IMR-90 (cell line): ENCODE data around the gene EZR. TPM values are rescaled to one million over a fixed set of nuclear protein-coding genes. Genes with fewer than 3 reads are reported as not detected.

Experiments used
- ATAC-seq: fragments of 200-7000 bp; cut with Tn5 transposase; 2 replicates; pipeline ENCODE4 v1.9.1; 2020; ENCODE audit warnings: low read depth, mild to moderate bottlenecking, moderate library complexity
- BruUV-seq: library from RNA; stranded (reverse); fragments of 400-500 nt; replicated peaks from 2 replicates; lab custom pipeline; 2021; lab: Mats Ljungman, UMichigan
- CTCF ChIA-PET: fragments of 300-600 bp; formaldehyde crosslinking; extraction: SDS; loops from one replicate; lab custom pipeline; 2021; ENCODE audit warnings: antibody characterized with exemption; lab: Yijun Ruan, JAX
- POLR2A ChIA-PET: fragments of 300-600 bp; sonication (Branson Sonifier 250); formaldehyde crosslinking; loops from one replicate; lab custom pipeline; 2022; ENCODE audit warnings: antibody characterized with exemption; ENCODE audit not compliant: unreplicated experiment; lab: Charles Lee
- DNase-seq: peaks from one replicate; pipeline ENCODE4 v3.0.0; 2013
- H2AFZ ChIP-seq: replicated peaks from 2 replicates; pipeline ENCODE3; 2013; ENCODE audit warnings: low read length, mild to moderate bottlenecking; ENCODE audit not compliant: poor library complexity
- H2AK5ac ChIP-seq: 2 replicates; pipeline ENCODE4 v1.6.1; 2013; ENCODE audit warnings: low read depth, low read length, inconsistent platforms
- H2AK9ac ChIP-seq: replicated peaks from 2 replicates; pipeline ENCODE3; 2013; ENCODE audit warnings: mild to moderate bottlenecking, low read depth, low read length, moderate library complexity; ENCODE audit not compliant: poor library complexity
- H2BK120ac ChIP-seq: 2 replicates; pipeline ENCODE4 v1.6.1; 2013; ENCODE audit warnings: low read depth, low read length, inconsistent platforms
- H2BK15ac ChIP-seq: 3 replicates; pipeline ENCODE4 v1.6.1; 2013; ENCODE audit warnings: low read depth, low read length, inconsistent platforms
- H2BK20ac ChIP-seq: 2 replicates; pipeline ENCODE4 v1.6.1; 2013; ENCODE audit warnings: low read depth, mild to moderate bottlenecking, inconsistent platforms, low read length, moderate library complexity
- H2BK5ac ChIP-seq: 2 replicates; pipeline ENCODE4 v1.6.1; 2013; ENCODE audit warnings: mild to moderate bottlenecking, low read depth, low read length, inconsistent platforms; ENCODE audit not compliant: poor library complexity, severe bottlenecking
- H3K14ac ChIP-seq: replicated peaks from 2 replicates; pipeline ENCODE4 v1.6.1; 2013; ENCODE audit warnings: low read depth, low read length, inconsistent platforms
- H3K18ac ChIP-seq: 2 replicates; pipeline ENCODE4 v1.6.1; 2013; ENCODE audit warnings: low read depth, low read length, control low read depth
- H3K23ac ChIP-seq: 2 replicates; pipeline ENCODE4 v1.6.1; 2013; ENCODE audit warnings: low read depth, low read length, inconsistent platforms
- H3K27ac ChIP-seq: 2 replicates; pipeline ENCODE4 v1.5.1; 2013; ENCODE audit warnings: mild to moderate bottlenecking, control low read depth, low read length; ENCODE audit not compliant: insufficient read depth
- H3K27me3 ChIP-seq: 2 replicates; pipeline ENCODE4 v1.6.1; 2013; ENCODE audit warnings: low read length; ENCODE audit not compliant: control insufficient read depth, insufficient read depth
- H3K36me3 ChIP-seq: 2 replicates; pipeline ENCODE4 v1.6.1; 2013; ENCODE audit warnings: low read length, mixed read lengths; ENCODE audit not compliant: control insufficient read depth, insufficient read depth
- H3K4ac ChIP-seq: 2 replicates; pipeline ENCODE4 v1.6.1; 2013; ENCODE audit warnings: low read depth, low read length, inconsistent platforms
- H3K4me1 ChIP-seq: 2 replicates; pipeline ENCODE4 v1.6.1; 2013; ENCODE audit warnings: low read length, mixed read lengths; ENCODE audit not compliant: control insufficient read depth, insufficient read depth
- H3K4me2 ChIP-seq: 2 replicates; pipeline ENCODE4 v1.6.1; 2013; ENCODE audit warnings: low read depth, mild to moderate bottlenecking, control low read depth, low read length, moderate library complexity
- H3K4me3 ChIP-seq: 2 replicates; pipeline ENCODE4 v1.5.1; 2013; ENCODE audit warnings: low read depth, mild to moderate bottlenecking, control low read depth, low read length, moderate library complexity; ENCODE audit not compliant: insufficient read depth
- H3K56ac ChIP-seq: 2 replicates; pipeline ENCODE4 v1.6.1; 2013; ENCODE audit warnings: low read length, inconsistent platforms; ENCODE audit not compliant: insufficient read depth; ENCODE audit errors: extremely low read depth
- H3K79me1 ChIP-seq, 2 experiments: 2 replicates each; pipeline ENCODE4 v1.6.1; 2013; ENCODE audit warnings: low read length in 2 of 2, inconsistent platforms in 1 of 2, low read depth in 1 of 2
- H3K9ac ChIP-seq: 2 replicates; pipeline ENCODE4 v1.6.1; 2013; ENCODE audit warnings: low read depth, low read length, control low read depth
- H3K9me1 ChIP-seq: 2 replicates; pipeline ENCODE4 v1.6.1; 2013; ENCODE audit warnings: low read length, inconsistent platforms; ENCODE audit not compliant: insufficient read depth
- H3K9me3 ChIP-seq: 2 replicates; pipeline ENCODE4 v1.6.1; 2013; ENCODE audit warnings: low read length; ENCODE audit not compliant: control insufficient read depth, insufficient read depth
- H4K20me1 ChIP-seq: 2 replicates; pipeline ENCODE4 v1.6.1; 2013; ENCODE audit warnings: low read length, inconsistent platforms; ENCODE audit not compliant: insufficient read depth
- H4K5ac ChIP-seq: 2 replicates; pipeline ENCODE4 v1.6.1; 2013; ENCODE audit warnings: mild to moderate bottlenecking, low read depth, low read length, control low read depth
- H4K8ac ChIP-seq, 2 experiments: 2 replicates each; pipeline ENCODE4 v1.6.1; 2013; ENCODE audit warnings: low read depth in 2 of 2, low read length in 2 of 2, control low read depth in 1 of 2, inconsistent platforms in 1 of 2
- H4K91ac ChIP-seq: 2 replicates; pipeline ENCODE4 v1.6.1; 2013; ENCODE audit warnings: low read depth, low read length, inconsistent platforms; ENCODE audit not compliant: insufficient read depth
- BHLHE40 ChIP-seq: fragments of 150-350 bp; IDR thresholded peaks from 2 replicates; pipeline ENCODE4 v1.6.1; 2016; ENCODE audit warnings: mild to moderate bottlenecking, low read depth, low read length
- CHD1 ChIP-seq: IDR thresholded peaks from 2 replicates; pipeline ENCODE4 v1.6.1; 2012; ENCODE audit warnings: low read depth, low read length, improper control_type of control experiment
- ELK1 ChIP-seq: fragments of 150-350 bp; IDR thresholded peaks from 2 replicates; pipeline ENCODE4 v1.6.1; 2016; ENCODE audit warnings: low read depth, mild to moderate bottlenecking, low read length, moderate library complexity, borderline replicate concordance
- FOS ChIP-seq: fragments of 150-350 bp; IDR thresholded peaks from 2 replicates; pipeline ENCODE4 v1.6.1; 2016; ENCODE audit warnings: low read depth, low read length
- MAZ ChIP-seq: IDR thresholded peaks from 2 replicates; pipeline ENCODE4 v1.6.1; 2012; ENCODE audit warnings: low read depth, mild to moderate bottlenecking, low read length, improper control_type of control experiment, moderate library complexity, borderline replicate concordance
- MXI1 ChIP-seq: IDR thresholded peaks from 2 replicates; pipeline ENCODE4 v1.6.1; 2012; ENCODE audit warnings: low read depth, mild to moderate bottlenecking, low read length, moderate library complexity, borderline replicate concordance
- POLR2A ChIP-seq: IDR thresholded peaks from 2 replicates; pipeline ENCODE4 v1.6.1; 2012; ENCODE audit warnings: mild to moderate bottlenecking, low read depth, low read length
- RAD21 ChIP-seq: IDR thresholded peaks from 2 replicates; pipeline ENCODE4 v1.6.1; 2012; ENCODE audit warnings: low read length, improper control_type of control experiment
- RCOR1 ChIP-seq: IDR thresholded peaks from 2 replicates; pipeline ENCODE4 v1.6.1; 2012; ENCODE audit warnings: mild to moderate bottlenecking, low read length, improper control_type of control experiment; ENCODE audit not compliant: insufficient replicate concordance
- RFX5 ChIP-seq: IDR thresholded peaks from 2 replicates; pipeline ENCODE4 v1.8.0; 2012; ENCODE audit warnings: low read depth, mild to moderate bottlenecking, low read length, moderate library complexity
- SMC3 ChIP-seq: fragments of 150-350 bp; IDR thresholded peaks from 2 replicates; pipeline ENCODE4 v1.6.1; 2016; ENCODE audit warnings: low read depth, mild to moderate bottlenecking, antibody characterized with exemption, low read length, moderate library complexity
- USF2 ChIP-seq: fragments of 150-350 bp; IDR thresholded peaks from 2 replicates; pipeline ENCODE4 v1.6.1; 2017; ENCODE audit warnings: mild to moderate bottlenecking, antibody characterized with exemption, low read length, low read depth
- WGBS, 2 experiments: methylation state at CpG; one replicate each; pipeline versions ENCODE4 v1.1.5 to v1.1.7; 2013; ENCODE audit warnings: missing lambda C conversion rate in 2 of 2; ENCODE audit not compliant: insufficient read length in 1 of 2; ENCODE audit errors: extremely low coverage in 2 of 2; 5-methylcytosine and 5-hydroxymethylcytosine counted together
- dilution Hi-C: fragments of 300-500 bp; cut with HindIII; formaldehyde crosslinking; loops from one replicate; pipeline ENCODE4 v1.14.3; 2018; ENCODE audit warnings: low sequenced_read_pairs; ENCODE audit not compliant: unreplicated experiment
- in situ Hi-C: fragments of 300-500 bp; cut with MboI; formaldehyde crosslinking; loops from 3 replicates; pipeline ENCODE4 v1.14.3; 2019; ENCODE audit warnings: low sequenced_read_pairs, inconsistent platforms, mixed read lengths
- intact Hi-C: fragments of 100-400 bp; cut with micrococcal nuclease; formaldehyde crosslinking; loops from 2 replicates; pipeline ENCODE4 v1.10.0; 2022
- polyA plus RNA-seq, 3 experiments: library from polyadenylated mRNA; depleted of rRNA; stranded (reverse); fragments of >200 nt; gene quantifications; 2 replicates each; pipeline ENCODE4 v1.2.3, GENCODE V29; 2012; ENCODE audit warnings: low replicate concordance in 1 of 3
- total RNA-seq: library from RNA; depleted of rRNA; stranded (reverse); fragments of >200 nt; gene quantifications from 2 replicates; pipeline ENCODE4 v1.2.3, GENCODE V29; 2012
- TF ChIP-seq, protein P1 (sequence below): conservative IDR thresholded peaks from 2 replicates; pipeline ENCODE4 v1.5.1; 2012; ENCODE audit warnings: mild to moderate bottlenecking, low read depth, low read length, improper control_type of control experiment

Gene EZR
- total and polyA plus RNA-seq, 2 of the 4 experiments (the other 2 are of a cell fraction) = 83.8 to 145 TPM

DNA sequence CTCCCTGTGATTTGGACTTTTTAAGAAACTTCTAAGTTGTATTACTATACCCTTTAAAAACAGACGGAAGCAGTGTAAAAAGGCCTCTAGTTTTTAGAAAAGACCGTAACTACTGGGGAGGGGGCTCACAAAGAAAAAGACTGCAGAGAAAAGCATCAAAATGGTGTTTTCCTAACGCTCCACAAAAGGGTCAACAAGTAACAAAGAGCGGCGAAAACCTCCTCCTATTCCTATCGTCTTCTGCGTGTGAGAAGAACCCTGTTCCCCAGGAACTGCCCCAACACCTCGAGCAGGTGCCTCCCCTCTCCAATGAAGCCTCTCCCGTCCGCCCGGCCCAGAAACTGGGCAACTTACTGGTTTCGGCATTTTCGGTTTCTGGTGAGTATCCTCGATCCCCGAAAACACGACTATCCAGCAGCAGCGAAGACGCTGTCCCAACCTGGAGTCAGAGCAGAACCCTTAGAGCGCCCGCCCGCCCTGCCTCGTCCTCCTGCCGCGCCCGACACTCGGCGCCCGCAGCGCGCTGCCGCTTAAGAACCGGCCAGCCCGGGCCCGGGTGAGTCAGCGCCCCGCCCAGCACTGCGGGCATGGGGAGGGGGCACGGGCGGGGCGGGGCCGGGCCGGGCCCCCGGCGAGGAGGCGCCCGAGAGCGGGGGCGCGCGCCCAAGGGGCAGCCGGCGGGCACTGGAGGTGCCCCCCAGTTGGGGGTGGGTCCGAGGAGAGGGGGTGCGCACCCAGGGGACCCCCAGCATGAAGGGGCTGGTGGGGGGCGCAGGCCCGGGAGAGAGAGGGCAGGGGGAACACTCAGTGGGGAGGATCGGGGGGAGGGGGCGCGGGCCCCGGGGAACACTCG is 1.2 kb downstream of the EZR start:
- no peak overlapping the region for H2BK20ac ChIP-seq
- H4K91ac ChIP-seq = no peak overlapping the region
- intact Hi-C loops = no loop called here
- H3K27ac ChIP-seq = peak overlapping the region; percentile 67
- H3K14ac ChIP-seq = peak overlapping the region; percentile 77
- ChIA-PET POLR2A (no interaction called here), CTCF (interaction anchor here (0.5 kb wide), 1 partner anchor 23 kb away, joined by 3 read pairs; no protein-coding TSS in a partner anchor)
- WGBS, 2 experiments = 1% methylated on average over 21 of the region's 61 CpGs; no CpG with 5 or more reads in 1 of the 2 experiments
- H3K79me1 ChIP-seq = peaks cover 23 to 46% of the 10 kb centered on the region in 2 experiments
- no peaks in the 10 kb centered on the region for H3K27me3 ChIP-seq
- peak overlapping the region; percentile 43; the same call in 1 of the 2 replicates for H3K56ac ChIP-seq
- H3K9ac ChIP-seq = peak overlapping the region; percentile 62
- peak; percentile 80 for ATAC-seq
- in situ Hi-C loops = no loop called here
- no peak overlapping the region; the same call in 1 of the 2 replicates for H2BK120ac ChIP-seq
- peak overlapping the region; percentile 83 for H2AFZ ChIP-seq
- peak overlapping the region; percentile 96 for H2AK9ac ChIP-seq
- H3K4me1 ChIP-seq = peaks cover 12% of the 10 kb centered on the region
- 0 out of 2 replicates have a peak overlapping the region, but pooled peaks have one; percentile 79 for H2AK5ac ChIP-seq
- DNase-seq = peak; percentile 70
- H3K18ac ChIP-seq = no peak overlapping the region
- H4K5ac ChIP-seq = no peak overlapping the region
- H2BK5ac ChIP-seq = peak overlapping the region; percentile 61
- peak overlapping the region in 1 of 2 experiments; percentile 50; a peak in 1 of 4 replicates for H4K8ac ChIP-seq
- peak overlapping the region; percentile 76 for H3K4ac ChIP-seq
- dilution Hi-C loops = no loop called here
- BruUV-seq = TSS peak; percentile 50
- no peaks in the 10 kb centered on the region for H3K36me3 ChIP-seq
- peak overlapping the region; percentile 49 for H3K23ac ChIP-seq
- H3K4me2 ChIP-seq = peak overlapping the region; percentile 90
- peaks cover 15% of the 10 kb centered on the region for H3K9me1 ChIP-seq
- peaks cover 20% of the 10 kb centered on the region for H4K20me1 ChIP-seq
- H3K9me3 ChIP-seq = no peaks in the 10 kb centered on the region
- no peak overlapping the region for H2BK15ac ChIP-seq
- H3K4me3 ChIP-seq = peak overlapping the region; percentile 70
- TF ChIP-seq, protein P1, sequence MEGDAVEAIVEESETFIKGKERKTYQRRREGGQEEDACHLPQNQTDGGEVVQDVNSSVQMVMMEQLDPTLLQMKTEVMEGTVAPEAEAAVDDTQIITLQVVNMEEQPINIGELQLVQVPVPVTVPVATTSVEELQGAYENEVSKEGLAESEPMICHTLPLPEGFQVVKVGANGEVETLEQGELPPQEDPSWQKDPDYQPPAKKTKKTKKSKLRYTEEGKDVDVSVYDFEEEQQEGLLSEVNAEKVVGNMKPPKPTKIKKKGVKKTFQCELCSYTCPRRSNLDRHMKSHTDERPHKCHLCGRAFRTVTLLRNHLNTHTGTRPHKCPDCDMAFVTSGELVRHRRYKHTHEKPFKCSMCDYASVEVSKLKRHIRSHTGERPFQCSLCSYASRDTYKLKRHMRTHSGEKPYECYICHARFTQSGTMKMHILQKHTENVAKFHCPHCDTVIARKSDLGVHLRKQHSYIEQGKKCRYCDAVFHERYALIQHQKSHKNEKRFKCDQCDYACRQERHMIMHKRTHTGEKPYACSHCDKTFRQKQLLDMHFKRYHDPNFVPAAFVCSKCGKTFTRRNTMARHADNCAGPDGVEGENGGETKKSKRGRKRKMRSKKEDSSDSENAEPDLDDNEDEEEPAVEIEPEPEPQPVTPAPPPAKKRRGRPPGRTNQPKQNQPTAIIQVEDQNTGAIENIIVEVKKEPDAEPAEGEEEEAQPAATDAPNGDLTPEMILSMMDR = no peak
- no peak for TF ChIP-seq ELK1
- TF ChIP-seq CHD1 = no peak
- no peak for TF ChIP-seq BHLHE40
- TF ChIP-seq POLR2A = peak; percentile 99
- peak; percentile 66; the same call in 1 of the 2 replicates for TF ChIP-seq MXI1
- peak; percentile 55; the same call in 1 of the 2 replicates for TF ChIP-seq FOS
- no peak for TF ChIP-seq RCOR1
- TF ChIP-seq SMC3 = no peak
- no peak for TF ChIP-seq USF2
- TF ChIP-seq MAZ = peak; percentile 87
- 0 out of 2 replicates have a peak, but pooled peaks have one; percentile 7 for TF ChIP-seq RAD21
- TF ChIP-seq RFX5 = no peak
